ENCODE results near the gene C2orf92. TPM values are rescaled to one million over a fixed set of nuclear protein-coding genes. Genes with fewer than 3 reads are reported as not detected.

The C2orf92 gene
- polyA plus RNA-seq, 1 donor from 2014 or later: 10.7 TPM

DNA sequence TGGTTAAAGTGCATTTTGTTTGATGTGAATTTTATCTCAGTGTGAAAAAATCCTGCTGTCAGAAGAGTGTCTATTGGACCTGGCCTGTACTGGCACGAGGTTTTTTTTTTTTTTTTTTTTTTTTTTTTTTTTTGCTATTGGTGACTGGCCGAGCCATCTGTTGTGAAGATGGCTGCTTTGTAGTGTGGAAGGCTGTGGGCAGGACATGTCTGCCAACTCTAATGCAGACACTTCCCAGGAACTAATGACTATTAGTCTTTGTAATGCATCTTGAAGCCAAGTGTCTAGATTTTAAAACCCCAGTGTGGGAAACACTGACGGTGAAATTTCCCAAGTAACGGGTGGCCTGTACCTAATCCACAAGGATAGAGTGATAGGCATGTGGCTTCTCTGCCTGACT, 78.2 kb downstream of the C2orf92 start:
- no peaks in the 10 kb centered on the region for H3K27me3 ChIP-seq (ENCODE audit: insufficient read depth, low read depth, low read length)
- no peak overlapping the region for H3K4me2 ChIP-seq (ENCODE audit: low read length)
- TF ChIP-seq RAD21 (conservative IDR thresholded peaks at IDR 0.05) (no peak), EP300 (conservative IDR thresholded peaks at IDR 0.05; ENCODE audit: poor library complexity, severe bottlenecking) (no peak), EZH2 (IDR thresholded peaks at IDR 0.05; ENCODE audit: borderline replicate concordance, insufficient read depth, low read length, poor library complexity, severe bottlenecking) (no peak)
- H3F3A ChIP-seq (ENCODE audit: insufficient read depth, low read length, poor library complexity, severe bottlenecking): no peaks in the 10 kb centered on the region
- H2AFZ ChIP-seq (ENCODE audit: low read depth, low read length): no peak overlapping the region
- H3K4me3 ChIP-seq (ENCODE audit: low read length): no peak overlapping the region
- no peak overlapping the region for H3K9ac ChIP-seq (ENCODE audit: low read length)
- H3K9me3 ChIP-seq (ENCODE audit: low read length): no peaks in the 10 kb centered on the region
- no peak overlapping the region for H3K27ac ChIP-seq (ENCODE audit: low read length)
- H3K79me2 ChIP-seq (replicated peaks; ENCODE audit: insufficient read depth, low read length): no peaks in the 10 kb centered on the region
- H3K36me3 ChIP-seq (ENCODE audit: insufficient read depth, low read length): peaks cover 5% of the 10 kb centered on the region
- H3K9me2 ChIP-seq (ENCODE audit: insufficient read depth, low read length): no peaks in the 10 kb centered on the region
- H4K20me1 ChIP-seq (ENCODE audit: insufficient read depth): no peaks in the 10 kb centered on the region

DNA sequence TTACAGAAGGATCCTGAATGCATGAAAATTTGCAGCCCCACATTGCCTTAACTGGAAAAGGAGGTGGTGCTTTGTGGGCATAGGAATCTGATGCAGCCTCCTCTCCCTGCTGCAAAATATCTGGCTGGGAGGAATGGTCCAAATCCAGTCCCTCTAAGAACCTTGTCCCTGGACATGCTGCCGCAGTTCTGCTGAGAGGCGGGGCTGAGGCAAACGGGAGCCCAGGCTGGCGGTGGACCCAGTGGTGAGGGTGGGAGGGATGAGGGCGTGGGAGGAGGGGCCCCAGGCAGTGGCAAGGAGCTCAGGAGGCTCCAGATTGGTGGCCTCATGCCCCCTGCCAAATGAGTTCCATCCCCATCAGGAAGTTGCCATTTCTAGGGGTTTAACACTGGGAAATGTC, 80.1 kb downstream of the C2orf92 start:
- no peaks in the 10 kb centered on the region for H3K9me3 ChIP-seq (ENCODE audit: low read length)
- no peak overlapping the region for H3K4me3 ChIP-seq (ENCODE audit: low read length)
- H3K27me3 ChIP-seq (ENCODE audit: insufficient read depth, low read depth, low read length): no peaks in the 10 kb centered on the region
- no peak for TF ChIP-seq RAD21 (conservative IDR thresholded peaks at IDR 0.05)
- no peak for TF ChIP-seq EZH2 (IDR thresholded peaks at IDR 0.05; ENCODE audit: borderline replicate concordance, insufficient read depth, low read length, poor library complexity, severe bottlenecking)
- no peak for TF ChIP-seq CTCF (IDR thresholded peaks at IDR 0.05; ENCODE audit: poor library complexity, severe bottlenecking)
- no peak for TF ChIP-seq MXI1 (conservative IDR thresholded peaks at IDR 0.05; ENCODE audit: poor library complexity, severe bottlenecking)
- TF ChIP-seq REST (IDR thresholded peaks at IDR 0.05; ENCODE audit: borderline replicate concordance): no peak
- no peak for TF ChIP-seq POLR2AphosphoS5 (IDR thresholded peaks at IDR 0.05)
- no peak for TF ChIP-seq TAF1 (IDR thresholded peaks at IDR 0.05; ENCODE audit: low read depth)
- no peak for TF ChIP-seq EP300 (conservative IDR thresholded peaks at IDR 0.05; ENCODE audit: poor library complexity, severe bottlenecking)
- no peak for TF ChIP-seq SMC3 (conservative IDR thresholded peaks at IDR 0.05; ENCODE audit: poor library complexity)
- H3F3A ChIP-seq (ENCODE audit: insufficient read depth, low read length, poor library complexity, severe bottlenecking): no peaks in the 10 kb centered on the region
- H3K27ac ChIP-seq (ENCODE audit: low read length): no peak overlapping the region
- no peaks in the 10 kb centered on the region for H3K79me2 ChIP-seq (replicated peaks; ENCODE audit: insufficient read depth, low read length)
- no peak overlapping the region for H3K4me2 ChIP-seq (ENCODE audit: low read length)
- no peak overlapping the region for H2AFZ ChIP-seq (ENCODE audit: low read depth, low read length)
- H3K9me2 ChIP-seq (ENCODE audit: insufficient read depth, low read length): no peaks in the 10 kb centered on the region
- no peak overlapping the region for H3K9ac ChIP-seq (ENCODE audit: low read length)
- peaks cover 5% of the 10 kb centered on the region for H3K36me3 ChIP-seq (ENCODE audit: insufficient read depth, low read length)
- H4K20me1 ChIP-seq (ENCODE audit: insufficient read depth): no peaks in the 10 kb centered on the region

DNA sequence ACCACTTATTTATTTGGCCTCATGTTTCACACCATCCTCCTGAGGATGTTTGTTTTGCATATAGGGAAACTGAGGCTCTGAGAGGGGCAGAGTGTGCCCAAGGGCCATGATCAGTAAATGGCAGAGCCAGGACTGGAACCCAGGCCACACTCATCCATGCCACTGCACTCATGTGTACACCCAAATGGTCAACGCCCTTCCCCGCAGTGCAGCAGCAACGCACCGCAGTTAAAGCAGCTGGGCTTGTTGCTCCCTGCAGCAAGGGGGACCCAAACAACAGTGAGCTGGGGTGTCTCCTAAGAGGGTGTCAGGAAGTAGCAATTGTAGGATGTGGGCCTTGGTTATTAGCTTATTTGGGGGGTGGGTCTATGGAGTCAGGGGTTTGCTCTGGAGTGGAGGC, 80.5 kb downstream of the C2orf92 start:
- Histone ChIP-seq H4K20me1 (ENCODE audit: insufficient read depth) (no peaks in the 10 kb centered on the region), H3K9me2 (ENCODE audit: insufficient read depth, low read length) (no peaks in the 10 kb centered on the region), H3K36me3 (ENCODE audit: insufficient read depth, low read length) (peaks cover 5% of the 10 kb centered on the region), H3F3A (ENCODE audit: insufficient read depth, low read length, poor library complexity, severe bottlenecking) (no peaks in the 10 kb centered on the region), H3K4me2 (ENCODE audit: low read length) (no peak overlapping the region), H3K9ac (ENCODE audit: low read length) (no peak overlapping the region), H3K27ac (ENCODE audit: low read length) (no peak overlapping the region), H3K4me3 (ENCODE audit: low read length) (no peak overlapping the region), H3K27me3 (ENCODE audit: insufficient read depth, low read depth, low read length) (no peaks in the 10 kb centered on the region), H3K9me3 (ENCODE audit: low read length) (no peaks in the 10 kb centered on the region), H3K79me2 (replicated peaks; ENCODE audit: insufficient read depth, low read length) (no peaks in the 10 kb centered on the region), H2AFZ (ENCODE audit: low read depth, low read length) (no peak overlapping the region)
- TF ChIP-seq MXI1 (conservative IDR thresholded peaks at IDR 0.05; ENCODE audit: poor library complexity, severe bottlenecking) (no peak), POLR2AphosphoS5 (IDR thresholded peaks at IDR 0.05) (no peak), RAD21 (conservative IDR thresholded peaks at IDR 0.05) (no peak), EZH2 (IDR thresholded peaks at IDR 0.05; ENCODE audit: borderline replicate concordance, insufficient read depth, low read length, poor library complexity, severe bottlenecking) (no peak), CTCF (IDR thresholded peaks at IDR 0.05; ENCODE audit: poor library complexity, severe bottlenecking) (no peak), EP300 (conservative IDR thresholded peaks at IDR 0.05; ENCODE audit: poor library complexity, severe bottlenecking) (no peak), REST (IDR thresholded peaks at IDR 0.05; ENCODE audit: borderline replicate concordance) (no peak), SMC3 (conservative IDR thresholded peaks at IDR 0.05; ENCODE audit: poor library complexity) (no peak), TAF1 (IDR thresholded peaks at IDR 0.05; ENCODE audit: low read depth) (no peak)
